GDM1 (cell line): ENCODE results near the gene ZBED1.
"Not testable (repeated sequence)": the region's sequence is repeated elsewhere in the genome, so short reads cannot be mapped to it uniquely, and the experiment has no call there.

Source experiments
- DNase-seq: peaks from one replicate; lab custom pipeline; 2025; lab: John Stamatoyannopoulos, UW

Gene ZBED1

GRCh38 chrX:2474280-2474962 lies 26.4 kb downstream of the ZBED1 start:
- DNase-seq, result no peak

DNA sequence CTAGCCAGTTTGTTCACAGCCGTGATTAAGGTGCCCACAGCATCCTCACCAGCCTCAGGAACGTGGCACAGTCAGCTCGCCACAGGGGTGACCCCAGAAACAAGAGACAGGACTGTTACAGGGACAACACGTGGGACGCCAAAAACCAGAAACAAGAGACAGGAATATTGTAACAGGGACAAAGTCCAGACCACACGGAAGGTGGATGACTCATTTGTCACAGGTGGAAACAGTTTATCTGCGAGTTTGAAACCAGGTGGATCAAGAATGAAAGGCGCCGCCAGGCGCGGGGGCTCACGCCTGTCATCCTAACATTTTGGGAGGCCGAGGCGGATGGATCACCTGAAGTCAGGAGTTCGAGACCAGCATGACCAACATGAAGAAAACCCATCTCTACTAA lies 27.7 kb downstream of the ZBED1 start:
- not testable (repeated sequence) for DNase-seq

DNA sequence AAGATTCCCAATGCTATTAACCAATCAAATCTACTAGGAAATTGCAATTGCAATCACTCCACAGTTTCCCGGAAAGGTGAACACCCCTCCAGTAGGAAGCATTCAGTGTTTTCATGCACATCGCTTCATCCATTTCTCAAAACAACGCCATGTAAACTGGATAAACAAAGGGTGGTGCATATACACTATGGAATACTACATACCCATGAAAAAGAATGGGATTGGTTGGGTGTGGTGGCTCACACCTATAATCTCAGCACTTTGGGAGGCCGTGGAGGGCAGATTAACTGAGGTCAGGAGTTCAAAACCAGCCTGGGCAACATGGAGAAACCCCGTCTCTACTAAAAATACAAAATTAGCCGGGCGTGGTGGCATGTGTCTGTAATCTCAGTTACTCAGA lies 29.1 kb downstream of the ZBED1 start:
- DNase-seq, result no peak

DNA sequence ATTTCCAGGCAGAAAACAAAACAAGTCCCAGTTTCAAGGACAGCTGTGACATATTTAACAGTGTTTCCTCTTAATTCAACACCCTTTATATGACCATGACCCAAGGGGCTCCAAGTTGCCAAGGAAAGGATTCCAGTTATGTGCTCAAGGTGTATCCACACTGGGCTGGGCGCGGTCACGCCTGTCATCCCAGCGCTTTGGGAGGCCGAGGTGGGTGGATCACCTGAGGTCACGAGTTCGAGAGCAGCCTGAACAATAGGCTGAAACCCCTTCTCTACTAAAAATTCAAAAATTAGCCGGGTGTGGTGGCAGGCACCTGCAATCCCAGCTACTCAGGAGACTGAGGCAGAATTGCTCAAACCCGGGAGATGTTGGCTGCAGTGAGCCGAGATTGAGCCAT lies 29.6 kb downstream of the ZBED1 start:
- not testable (repeated sequence) for DNase-seq

DNA sequence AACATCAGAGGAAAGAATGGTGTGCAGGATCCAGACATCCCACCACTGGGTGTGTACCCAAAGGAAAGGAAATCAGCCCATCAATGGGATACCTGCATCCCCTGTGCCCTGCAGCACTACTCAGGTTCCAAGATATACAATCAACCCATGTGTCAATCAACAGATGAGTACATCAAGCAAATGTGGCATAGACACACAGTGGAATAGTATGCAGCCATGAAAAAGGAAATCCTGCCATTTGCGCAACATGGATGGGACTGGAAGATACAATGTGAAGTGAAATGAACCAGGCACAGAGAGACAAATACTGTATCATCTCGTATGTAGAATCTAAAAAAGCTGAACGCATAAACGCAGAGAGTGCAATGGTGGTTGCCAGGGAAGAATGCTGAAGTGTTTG lies 30.9 kb downstream of the ZBED1 start:
- DNase-seq, result not testable (repeated sequence)

- no peak for DNase-seq
These were observed 31.5 kb downstream of the ZBED1 start for GRCh38 chrX:2469196-2469685.

DNA sequence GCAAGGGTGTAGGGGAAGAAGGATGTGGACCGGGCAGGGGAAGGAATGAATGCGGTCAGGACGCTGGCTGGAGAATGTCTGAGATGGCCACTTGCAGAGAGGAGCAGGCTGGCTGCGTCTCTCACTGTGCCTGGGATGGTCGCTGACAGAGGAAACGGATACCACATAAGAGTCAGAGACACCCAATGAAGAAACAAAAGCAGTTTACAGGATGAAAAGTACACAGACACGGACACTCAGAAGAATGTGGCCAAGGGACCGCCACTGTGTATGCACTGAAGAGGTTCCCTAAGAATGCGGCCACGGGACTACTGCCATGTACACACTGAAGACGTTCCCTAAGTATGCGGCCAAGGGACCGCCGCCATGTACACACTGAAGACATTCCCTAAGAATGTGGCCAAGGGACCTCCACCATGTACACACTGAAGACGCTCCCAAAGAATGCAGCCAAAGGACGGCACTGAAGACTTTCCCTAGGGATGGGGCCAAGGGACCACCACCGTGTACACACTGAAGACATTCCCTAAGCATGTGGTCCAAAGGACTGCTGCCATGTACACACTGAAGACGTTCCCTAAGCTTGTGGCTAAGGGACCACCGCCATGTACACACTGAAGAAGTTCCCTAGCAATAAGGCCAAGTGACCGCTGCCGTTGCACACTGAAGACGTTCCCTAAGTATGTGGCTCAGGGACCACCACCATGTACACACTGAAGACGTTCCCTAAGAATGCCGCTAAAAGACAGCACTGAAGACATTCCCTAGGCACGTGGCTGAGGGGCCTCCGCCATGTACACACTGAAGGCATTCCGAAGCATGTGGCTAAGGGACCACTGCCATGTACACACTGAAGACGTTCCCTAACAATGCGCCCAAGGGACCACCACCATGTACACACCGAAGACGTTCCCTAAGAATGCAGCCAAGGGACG lies 32.2 kb downstream of the ZBED1 start:
- DNase-seq, result no peak

DNA sequence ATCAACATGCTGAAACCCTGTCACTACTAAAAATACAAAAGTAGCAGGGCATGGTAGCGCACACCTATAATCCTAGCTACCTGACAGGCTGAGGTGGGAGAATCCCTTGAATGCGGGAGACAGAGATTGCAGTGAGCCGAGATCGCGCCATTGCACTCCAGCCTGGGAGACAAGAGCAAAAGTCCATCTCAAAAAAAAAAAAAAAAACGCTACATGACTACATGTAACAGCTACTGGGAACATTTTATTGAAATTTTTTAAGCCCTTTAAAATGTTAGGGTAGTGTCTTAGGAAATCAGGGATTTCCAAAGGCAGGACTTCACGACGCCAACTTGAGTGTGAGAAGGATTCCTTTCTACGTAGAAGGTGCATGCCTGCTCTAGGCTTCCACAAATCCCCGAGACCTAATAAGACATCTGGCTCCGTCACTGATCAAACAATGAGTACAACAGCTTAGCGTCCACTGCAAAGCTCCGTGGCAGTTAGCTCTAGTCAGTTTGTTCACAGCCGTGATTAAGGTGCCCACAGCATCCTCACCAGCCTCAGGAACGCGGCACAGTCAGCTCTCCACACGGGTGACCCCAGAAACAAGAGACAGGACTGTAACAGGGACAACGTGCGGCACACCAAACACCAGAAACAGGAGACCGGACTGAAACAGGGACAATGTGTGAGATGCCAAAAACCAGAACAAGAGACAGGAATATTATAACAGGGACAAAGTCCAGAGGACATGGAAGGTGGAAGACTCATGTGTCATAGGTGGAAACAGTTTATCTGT lies 33.7 kb downstream of the ZBED1 start:
- no peak for DNase-seq

DNA sequence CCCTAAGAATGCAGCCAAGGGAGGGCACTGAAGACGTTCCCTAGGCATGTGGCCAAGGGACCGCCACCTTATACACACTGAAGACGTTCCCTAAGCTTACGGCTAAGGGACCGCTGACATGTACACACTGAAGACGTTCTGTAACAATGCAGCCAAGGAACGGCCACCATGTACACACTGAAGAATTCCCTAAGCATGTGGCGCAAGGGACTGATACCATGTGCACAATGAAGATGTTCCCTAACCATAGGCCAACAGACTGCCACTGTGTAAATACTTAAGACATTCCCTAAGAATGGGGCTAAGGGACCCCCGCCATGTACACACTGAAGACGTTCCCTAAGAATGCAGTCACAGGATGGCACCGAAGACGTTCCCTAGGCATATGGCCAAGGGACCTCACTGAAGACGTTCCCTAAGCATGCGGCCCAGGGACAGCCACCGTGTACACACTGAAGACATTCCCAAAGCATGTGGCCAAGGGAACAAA lies 36.1 kb downstream of the ZBED1 start:
- DNase-seq, result no peak

GRCh38 chrX:2463973-2464676 lies 36.7 kb downstream of the ZBED1 start:
- DNase-seq, result no peak

GRCh38 chrX:2463481-2463880 lies 37.3 kb downstream of the ZBED1 start:
- not testable (repeated sequence) for DNase-seq

DNA sequence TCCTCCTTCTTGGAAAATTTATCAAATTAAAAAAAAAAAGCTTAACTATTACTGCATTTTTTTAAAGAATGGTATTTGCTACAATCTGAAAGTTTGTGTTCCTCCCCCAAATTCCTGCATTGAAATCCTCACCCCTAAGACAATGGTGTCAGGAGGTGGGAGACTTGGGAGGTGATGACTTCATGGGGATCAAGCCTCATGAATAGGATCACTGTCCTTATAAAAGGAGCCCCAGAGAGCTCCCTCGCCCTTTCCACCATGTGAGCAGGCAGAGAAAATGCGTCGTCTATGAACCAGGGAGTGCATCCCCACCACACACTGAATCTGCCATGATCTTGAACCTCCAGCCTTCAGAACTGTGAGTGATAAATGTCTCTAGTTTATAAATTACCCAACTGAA lies 38.0 kb downstream of the ZBED1 start:
- no peak for DNase-seq

DNA sequence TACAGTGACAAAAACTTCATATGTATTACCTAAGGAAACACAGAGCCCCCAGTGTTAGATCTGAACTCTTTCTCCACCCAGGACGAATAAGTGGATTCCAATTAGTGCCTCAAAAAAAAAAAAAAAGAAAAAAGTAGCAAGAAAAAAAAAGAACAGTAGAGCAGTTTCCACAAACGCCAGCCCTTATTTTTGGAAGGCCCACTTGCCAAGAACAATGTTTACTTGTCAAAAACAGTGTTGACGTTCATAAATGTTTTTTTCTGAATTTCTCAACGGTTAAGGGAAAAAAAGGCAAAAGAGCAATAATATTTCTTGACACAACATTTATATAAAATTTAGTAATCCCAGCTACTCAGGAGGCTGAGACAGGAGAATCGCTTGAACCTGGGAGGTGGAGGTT lies 38.7 kb downstream of the ZBED1 start:
- DNase-seq, result no peak

DNA sequence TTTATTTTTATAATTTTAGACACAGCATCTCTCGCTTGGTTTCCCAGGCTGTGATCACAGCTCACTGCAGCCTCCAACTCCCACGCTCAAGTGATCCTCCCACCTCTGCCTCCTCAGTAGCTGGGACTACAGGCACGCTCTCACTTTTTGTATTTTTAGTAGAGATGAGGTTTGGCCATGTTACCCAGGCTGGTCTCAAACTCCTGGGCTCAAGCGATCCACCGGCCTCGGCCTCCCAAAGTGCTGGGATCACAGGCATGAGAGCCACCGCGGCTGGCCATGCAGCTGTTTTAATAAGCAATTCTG lies 39.1 kb downstream of the ZBED1 start:
- no peak for DNase-seq

GRCh38 chrX:2460821-2461710 lies 39.7 kb downstream of the ZBED1 start:
- DNase-seq, result not testable (repeated sequence)

- DNase-seq, result not testable (repeated sequence)
These were observed 40.7 kb downstream of the ZBED1 start for GRCh38 chrX:2460048-2460447.

GRCh38 chrX:2458309-2458708 lies 42.5 kb downstream of the ZBED1 start:
- no peak for DNase-seq

DNA sequence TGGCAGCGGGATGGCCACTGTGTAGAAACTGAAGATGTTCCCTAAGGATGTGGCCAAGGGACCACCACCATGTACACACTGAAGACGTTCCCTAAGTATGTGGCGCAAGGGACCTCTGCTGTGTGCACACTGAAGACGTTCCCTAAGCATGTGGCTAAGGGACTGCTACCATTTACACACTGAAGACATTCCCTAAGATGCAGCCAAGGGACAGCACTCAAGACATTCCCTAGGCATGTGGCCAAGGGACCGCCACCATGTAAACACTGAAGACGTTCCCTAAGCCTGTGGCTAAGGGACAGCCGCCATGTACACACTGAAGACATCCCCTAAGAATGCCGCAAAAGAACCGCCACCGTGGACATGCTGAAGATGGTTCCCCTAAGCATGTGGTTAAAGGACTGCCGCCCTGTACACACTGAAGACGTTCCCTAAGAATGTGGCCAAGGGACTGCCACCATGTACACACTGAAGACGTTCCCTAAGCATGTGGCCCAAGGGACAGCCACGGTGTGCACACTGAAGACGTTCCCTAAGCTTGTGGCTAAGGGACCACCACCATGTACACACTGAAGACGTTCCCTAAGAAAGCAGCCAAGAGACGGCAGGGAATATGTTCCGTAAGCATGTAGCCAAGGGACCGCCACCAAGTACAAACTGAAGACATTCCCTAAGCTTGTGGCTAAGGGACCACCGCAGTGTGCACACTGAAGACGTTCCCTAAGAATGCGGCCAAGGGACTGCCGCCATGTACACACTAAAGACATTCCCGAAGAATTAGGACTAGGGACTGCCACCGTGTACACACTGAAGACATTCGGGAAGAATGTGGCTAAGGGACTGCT lies 43.3 kb downstream of the ZBED1 start:
- DNase-seq, result no peak

DNA sequence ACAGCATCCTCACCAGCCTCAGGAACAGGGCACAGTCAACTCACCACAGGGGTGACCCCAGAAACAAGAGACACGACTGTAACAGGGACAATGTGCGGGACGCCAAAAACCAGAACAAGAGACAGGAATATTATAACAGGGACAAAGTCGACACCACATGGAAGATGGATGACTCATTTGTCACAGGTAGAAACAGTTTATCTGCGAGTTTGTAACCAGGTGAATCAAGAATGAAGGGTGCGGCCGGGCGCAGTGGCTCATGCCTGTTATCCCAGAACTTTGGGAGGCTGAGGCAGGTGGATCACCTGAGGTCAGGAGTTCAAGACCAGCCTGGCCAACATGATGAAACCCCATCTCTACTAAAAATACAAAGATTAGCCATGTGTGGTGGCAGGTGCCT lies 44.7 kb downstream of the ZBED1 start:
- not testable (repeated sequence) for DNase-seq

DNA sequence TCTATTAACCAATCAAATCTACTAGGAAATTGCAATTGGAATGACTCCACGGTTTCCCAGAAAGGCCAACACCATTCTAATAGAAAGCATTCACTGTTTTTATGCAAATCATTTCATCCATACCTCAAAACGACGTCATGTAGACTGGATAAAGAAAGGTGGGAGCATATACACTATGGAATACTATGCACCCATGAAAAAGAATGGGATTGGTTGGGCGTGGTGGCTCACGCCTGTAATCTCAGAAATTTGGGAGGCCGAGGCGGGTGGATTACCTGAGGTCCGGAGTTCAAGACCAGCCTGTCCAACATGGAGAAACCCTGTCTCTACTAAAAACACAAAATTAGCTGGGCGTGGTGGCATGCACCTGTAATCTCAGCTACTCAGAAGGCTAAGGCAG lies 46.2 kb downstream of the ZBED1 start:
- DNase-seq, result not testable (repeated sequence)
